DOHH2 (cell line): Measurements from ENCODE around the gene STRN4.

ENCODE experiments used
- H3F3A ChIP-seq: fragments of 200-600 bp; sonication (generic), shearing (Covaris generic); 2 replicates; pipeline ENCODE4 v1.6.0; 2016; ENCODE audit warnings: antibody characterized with exemption, mild to moderate bottlenecking; ENCODE audit not compliant: control insufficient read depth, insufficient read depth
- H3K27ac ChIP-seq: fragments of 200-600 bp; sonication (generic); 2 replicates; pipeline ENCODE4 v1.5.1; 2014; ENCODE audit warnings: low read depth, mild to moderate bottlenecking, low read length, moderate library complexity
- H3K27me3 ChIP-seq: fragments of 200-600 bp; sonication (generic); 2 replicates; pipeline ENCODE4 v1.6.1; 2014; ENCODE audit warnings: mild to moderate bottlenecking, low read length, mixed read lengths; ENCODE audit not compliant: control insufficient read depth
- H3K36me3 ChIP-seq: fragments of 200-600 bp; sonication (generic); 2 replicates; pipeline ENCODE4 v1.6.1; 2014; ENCODE audit warnings: mild to moderate bottlenecking, low read length, moderate library complexity, mixed read lengths; ENCODE audit not compliant: control insufficient read depth
- H3K4me1 ChIP-seq: fragments of 200-600 bp; sonication (generic); 2 replicates; pipeline ENCODE4 v1.6.1; 2014; ENCODE audit warnings: mild to moderate bottlenecking, low read length, mixed read lengths; ENCODE audit not compliant: control insufficient read depth
- H3K4me2 ChIP-seq: fragments of 200-600 bp; sonication (generic); 2 replicates; pipeline ENCODE4 v1.6.0; 2014; ENCODE audit warnings: mild to moderate bottlenecking, low read length, moderate library complexity
- H3K4me3 ChIP-seq: fragments of 200-600 bp; sonication (generic); 2 replicates; pipeline ENCODE4 v1.5.1; 2014; ENCODE audit warnings: mild to moderate bottlenecking, low read length, mixed read lengths
- H3K79me2 ChIP-seq: fragments of 200-600 bp; sonication (generic); 2 replicates; pipeline ENCODE4 v1.6.1; 2014; ENCODE audit warnings: mild to moderate bottlenecking, low read length, mixed read lengths; ENCODE audit not compliant: control insufficient read depth
- H3K9me2 ChIP-seq: fragments of 200-600 bp; sonication (generic); replicated peaks from 2 replicates; pipeline ENCODE4 v1.6.1; 2014; ENCODE audit warnings: mild to moderate bottlenecking, low read length, mixed read lengths; ENCODE audit not compliant: control insufficient read depth
- H3K9me3 ChIP-seq: fragments of 200-600 bp; sonication (generic); 2 replicates; pipeline ENCODE4 v1.6.1; 2014; ENCODE audit warnings: antibody characterized with exemption, low read length, mixed read lengths; ENCODE audit not compliant: control insufficient read depth, insufficient read depth
- H4K20me1 ChIP-seq: fragments of 200-600 bp; sonication (generic); 2 replicates; pipeline ENCODE4 v1.6.0; 2014; ENCODE audit warnings: low read depth, mild to moderate bottlenecking, antibody characterized with exemption, low read length, moderate library complexity; ENCODE audit not compliant: control insufficient read depth, insufficient read depth
- EZH2phosphoT487 ChIP-seq: fragments of 200-600 bp; sonication (generic); IDR thresholded peaks from 2 replicates; pipeline ENCODE4 v1.6.1; 2017; ENCODE audit warnings: borderline replicate concordance, mild to moderate bottlenecking, antibody characterized with exemption, low read length, moderate library complexity, mixed read lengths
- TF ChIP-seq, protein P1 (sequence below): fragments of 200-600 bp; sonication (generic); IDR thresholded peaks from one replicate; pipeline ENCODE4 v1.5.1; 2014; ENCODE audit warnings: antibody characterized with exemption, mild to moderate bottlenecking, low read depth, low read length; ENCODE audit not compliant: poor library complexity, severe bottlenecking

Gene STRN4

DNA sequence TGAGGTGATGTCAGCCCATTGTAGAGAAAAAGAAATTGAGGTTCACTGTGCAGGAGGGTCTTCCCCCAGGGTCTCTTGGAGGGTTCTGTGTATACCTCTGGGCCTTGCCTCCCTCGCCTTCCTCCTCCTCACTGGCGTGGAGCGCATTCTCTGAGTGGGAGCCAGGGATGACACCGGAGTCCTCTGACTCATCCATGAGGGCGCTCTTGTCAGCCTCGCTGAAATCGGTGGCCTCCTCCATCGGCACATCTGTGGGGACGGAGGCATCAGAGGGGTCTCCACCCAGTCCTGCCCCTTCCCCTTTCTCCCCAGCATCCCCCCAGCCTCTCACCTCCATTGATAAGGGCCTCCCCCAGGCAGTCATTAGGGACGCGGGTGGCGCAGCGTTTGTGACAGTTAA is 45.5 kb downstream of the STRN4 start:
- no peak overlapping the region for H3K27ac ChIP-seq

DNA sequence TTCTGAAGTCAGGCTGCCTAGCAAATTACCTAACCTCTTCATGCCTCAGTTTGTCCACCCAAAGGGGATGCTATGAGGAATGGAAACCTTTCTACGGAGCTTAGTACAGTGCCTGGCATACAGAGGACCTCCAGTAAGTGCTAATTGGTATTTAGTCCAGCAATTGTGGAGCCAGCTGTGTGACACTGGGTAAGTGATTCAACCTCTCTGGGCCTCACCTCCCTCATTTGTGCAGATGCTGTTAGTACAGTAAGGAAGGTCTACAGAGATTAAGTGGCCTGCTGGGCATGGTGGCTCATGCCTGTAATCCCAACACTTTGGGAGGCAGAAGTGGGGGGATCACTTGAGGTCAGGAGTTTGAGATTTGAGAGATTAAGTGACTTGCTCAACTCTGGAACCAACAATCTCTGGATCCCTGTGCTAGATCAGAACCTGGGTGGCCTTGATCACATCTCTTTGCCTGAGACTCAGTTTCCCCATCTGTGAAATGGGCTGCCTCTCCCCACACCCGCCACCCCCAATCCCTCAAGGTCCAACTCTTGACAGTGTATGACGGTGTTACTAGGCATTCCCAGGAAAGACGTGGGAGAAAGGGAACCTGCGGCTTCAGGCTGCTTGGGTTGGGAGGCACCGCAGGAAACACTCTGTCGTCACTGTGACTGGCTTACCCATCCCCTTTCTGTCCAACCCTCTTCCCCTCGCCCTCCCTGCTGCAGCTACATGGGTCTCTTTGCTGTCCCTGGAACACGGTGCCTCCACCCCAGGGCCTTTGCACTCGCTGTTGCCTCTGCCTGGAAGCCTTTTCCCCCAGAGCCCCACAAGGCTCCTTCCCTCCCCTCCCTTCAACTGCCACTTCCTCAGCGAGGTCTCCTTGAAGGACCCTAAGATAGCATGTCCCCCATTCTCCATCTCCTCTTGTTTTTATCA is 47.6 kb downstream of the STRN4 start:
- no peak overlapping the region for H3K4me3 ChIP-seq
- no peaks in the 10 kb centered on the region for H3K9me3 ChIP-seq
- no peaks in the 10 kb centered on the region for H3F3A ChIP-seq
- no peaks in the 10 kb centered on the region for H3K79me2 ChIP-seq
- no peaks in the 10 kb centered on the region for H3K4me1 ChIP-seq
- no peaks in the 10 kb centered on the region for H3K9me2 ChIP-seq
- H4K20me1 ChIP-seq: no peaks in the 10 kb centered on the region
- TF ChIP-seq, protein P1, sequence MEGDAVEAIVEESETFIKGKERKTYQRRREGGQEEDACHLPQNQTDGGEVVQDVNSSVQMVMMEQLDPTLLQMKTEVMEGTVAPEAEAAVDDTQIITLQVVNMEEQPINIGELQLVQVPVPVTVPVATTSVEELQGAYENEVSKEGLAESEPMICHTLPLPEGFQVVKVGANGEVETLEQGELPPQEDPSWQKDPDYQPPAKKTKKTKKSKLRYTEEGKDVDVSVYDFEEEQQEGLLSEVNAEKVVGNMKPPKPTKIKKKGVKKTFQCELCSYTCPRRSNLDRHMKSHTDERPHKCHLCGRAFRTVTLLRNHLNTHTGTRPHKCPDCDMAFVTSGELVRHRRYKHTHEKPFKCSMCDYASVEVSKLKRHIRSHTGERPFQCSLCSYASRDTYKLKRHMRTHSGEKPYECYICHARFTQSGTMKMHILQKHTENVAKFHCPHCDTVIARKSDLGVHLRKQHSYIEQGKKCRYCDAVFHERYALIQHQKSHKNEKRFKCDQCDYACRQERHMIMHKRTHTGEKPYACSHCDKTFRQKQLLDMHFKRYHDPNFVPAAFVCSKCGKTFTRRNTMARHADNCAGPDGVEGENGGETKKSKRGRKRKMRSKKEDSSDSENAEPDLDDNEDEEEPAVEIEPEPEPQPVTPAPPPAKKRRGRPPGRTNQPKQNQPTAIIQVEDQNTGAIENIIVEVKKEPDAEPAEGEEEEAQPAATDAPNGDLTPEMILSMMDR: no peak
- TF ChIP-seq EZH2phosphoT487: no peak
- H3K36me3 ChIP-seq: peaks cover 85% of the 10 kb centered on the region
- H3K27me3 ChIP-seq: no peaks in the 10 kb centered on the region
- H3K27ac ChIP-seq: no peak overlapping the region
- H3K4me2 ChIP-seq: no peak overlapping the region

More for the DNA sequence above, 45.5 kb downstream of the STRN4 start:
- H3K36me3 ChIP-seq: peaks cover 74% of the 10 kb centered on the region
- no peak overlapping the region for H3K4me2 ChIP-seq
- H3K9me3 ChIP-seq: no peaks in the 10 kb centered on the region
- H4K20me1 ChIP-seq: peaks cover 4% of the 10 kb centered on the region; the same call in 1 of the 2 replicates
- TF ChIP-seq EZH2phosphoT487: no peak
- TF ChIP-seq, protein P1: no peak
- H3F3A ChIP-seq: no peaks in the 10 kb centered on the region
- peaks cover 6% of the 10 kb centered on the region; the same call in 1 of the 2 replicates for H3K4me1 ChIP-seq
- no peak overlapping the region for H3K4me3 ChIP-seq
- peaks cover 5% of the 10 kb centered on the region; the same call in 1 of the 2 replicates for H3K79me2 ChIP-seq
- H3K27me3 ChIP-seq: no peaks in the 10 kb centered on the region
- H3K9me2 ChIP-seq: no peaks in the 10 kb centered on the region

GRCh38 chr19:46697204-46697960 is 48.9 kb downstream of the STRN4 start:
- H3K27ac ChIP-seq: no peak overlapping the region
- H3K4me2 ChIP-seq: no peak overlapping the region
- H3K4me1 ChIP-seq: no peaks in the 10 kb centered on the region
- H3K79me2 ChIP-seq: no peaks in the 10 kb centered on the region
- H3K9me3 ChIP-seq: no peaks in the 10 kb centered on the region
- peaks cover 87% of the 10 kb centered on the region for H3K36me3 ChIP-seq
- no peaks in the 10 kb centered on the region for H4K20me1 ChIP-seq
- H3K4me3 ChIP-seq: no peak overlapping the region
- no peaks in the 10 kb centered on the region for H3K27me3 ChIP-seq
- no peaks in the 10 kb centered on the region for H3F3A ChIP-seq
- TF ChIP-seq, protein P1: no peak
- H3K9me2 ChIP-seq: no peaks in the 10 kb centered on the region
